ENCODE data around the gene PRKG1. TPM values are rescaled to one million over a fixed set of nuclear protein-coding genes. Genes with fewer than 3 reads are reported as not detected.

PRKG1 gene
- total RNA-seq, 1 experiment from 2014 or later = 0.09 TPM

DNA sequence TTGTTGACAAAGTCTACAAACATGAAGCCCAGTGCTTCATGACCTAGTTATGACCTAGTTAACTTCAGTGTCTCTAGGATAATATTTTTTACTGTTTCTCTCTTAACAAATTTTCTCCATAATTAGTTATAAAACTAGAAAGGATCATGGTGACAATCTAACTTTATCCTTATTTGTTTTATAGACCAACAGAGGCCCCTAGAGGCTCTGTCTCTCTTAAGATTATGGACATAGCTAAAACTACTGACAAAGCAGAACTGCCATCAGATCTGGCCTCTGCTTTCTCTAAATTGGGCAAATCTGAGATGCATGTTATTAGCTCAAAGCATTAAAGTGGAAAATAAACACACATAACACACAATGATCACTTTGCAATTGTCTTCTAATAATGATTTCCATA, 449.2 kb downstream of the PRKG1 start:
- no peak for DNase-seq
- no peak overlapping the region for H3K4me3 Mint-ChIP-seq (ENCODE audit: unreplicated experiment)
- intact Hi-C loops (cut with micrococcal nuclease; ENCODE audit: unreplicated experiment) = no loop called here
- H3K4me1 ChIP-seq = no peaks in the 10 kb centered on the region
- no peak overlapping the region for H3K4me3 ChIP-seq (ENCODE audit: low read depth, low read length)
- H3K27me3 Mint-ChIP-seq (ENCODE audit: insufficient read depth, unreplicated experiment) = peaks cover 4% of the 10 kb centered on the region
- no peaks in the 10 kb centered on the region for H3K36me3 Mint-ChIP-seq (ENCODE audit: insufficient read depth, unreplicated experiment)
- H3K27ac Mint-ChIP-seq (ENCODE audit: unreplicated experiment) = no peak overlapping the region
- TF ChIP-seq, protein P1, sequence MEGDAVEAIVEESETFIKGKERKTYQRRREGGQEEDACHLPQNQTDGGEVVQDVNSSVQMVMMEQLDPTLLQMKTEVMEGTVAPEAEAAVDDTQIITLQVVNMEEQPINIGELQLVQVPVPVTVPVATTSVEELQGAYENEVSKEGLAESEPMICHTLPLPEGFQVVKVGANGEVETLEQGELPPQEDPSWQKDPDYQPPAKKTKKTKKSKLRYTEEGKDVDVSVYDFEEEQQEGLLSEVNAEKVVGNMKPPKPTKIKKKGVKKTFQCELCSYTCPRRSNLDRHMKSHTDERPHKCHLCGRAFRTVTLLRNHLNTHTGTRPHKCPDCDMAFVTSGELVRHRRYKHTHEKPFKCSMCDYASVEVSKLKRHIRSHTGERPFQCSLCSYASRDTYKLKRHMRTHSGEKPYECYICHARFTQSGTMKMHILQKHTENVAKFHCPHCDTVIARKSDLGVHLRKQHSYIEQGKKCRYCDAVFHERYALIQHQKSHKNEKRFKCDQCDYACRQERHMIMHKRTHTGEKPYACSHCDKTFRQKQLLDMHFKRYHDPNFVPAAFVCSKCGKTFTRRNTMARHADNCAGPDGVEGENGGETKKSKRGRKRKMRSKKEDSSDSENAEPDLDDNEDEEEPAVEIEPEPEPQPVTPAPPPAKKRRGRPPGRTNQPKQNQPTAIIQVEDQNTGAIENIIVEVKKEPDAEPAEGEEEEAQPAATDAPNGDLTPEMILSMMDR (IDR thresholded peaks at IDR 0.05; ENCODE audit: insufficient read depth in 1 of 2, low read depth in 1 of 2, low read length in 1 of 2, severe bottlenecking in 1 of 2, unreplicated experiment in 1 of 2) = no peak
- H3K9me3 ChIP-seq = no peaks in the 10 kb centered on the region
- BruUV-seq (replicated peaks) = no TSS peak
- no peaks in the 10 kb centered on the region for H3K36me3 ChIP-seq (ENCODE audit: control insufficient read depth, insufficient read depth, low read length)
- ChIA-PET CTCF (no interaction called here), POLR2A (no interaction called here)
- H3K4me1 Mint-ChIP-seq (ENCODE audit: low read depth, unreplicated experiment) = no peaks in the 10 kb centered on the region
- no peaks in the 10 kb centered on the region for H3K9me3 Mint-ChIP-seq (ENCODE audit: unreplicated experiment)
- H3K27me3 ChIP-seq (replicated peaks; ENCODE audit: control insufficient read depth, insufficient read depth, low read length) = no peaks in the 10 kb centered on the region

DNA sequence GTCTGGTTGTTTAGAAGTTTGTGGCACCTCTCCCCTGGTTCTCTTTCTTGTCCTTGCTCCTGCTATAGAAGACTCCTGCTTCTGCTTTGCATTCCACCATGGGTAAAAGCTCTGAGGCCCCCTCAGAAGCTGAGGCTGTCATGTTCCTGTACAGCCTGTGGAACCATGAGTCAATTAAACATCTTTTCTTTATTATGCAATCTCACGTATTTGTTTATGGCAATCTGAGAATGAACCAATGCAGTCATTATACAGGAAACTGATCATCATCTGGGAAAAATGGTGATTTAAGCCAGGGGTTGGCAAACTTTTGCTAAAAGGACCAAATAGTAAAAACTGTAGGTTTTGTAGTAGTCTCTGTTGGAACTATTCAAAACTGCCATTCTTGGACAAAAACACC, 449.8 kb downstream of the PRKG1 start:
- POLR2A ChIA-PET = no interaction called here
- DNase-seq = no peak
- H3K27me3 Mint-ChIP-seq (ENCODE audit: insufficient read depth, unreplicated experiment) = peaks cover 3% of the 10 kb centered on the region
- no peaks in the 10 kb centered on the region for H3K9me3 Mint-ChIP-seq (ENCODE audit: unreplicated experiment)
- TF ChIP-seq, protein P1 (IDR thresholded peaks at IDR 0.05; ENCODE audit: insufficient read depth in 1 of 2, low read depth in 1 of 2, low read length in 1 of 2, severe bottlenecking in 1 of 2, unreplicated experiment in 1 of 2) = no peak
- BruUV-seq (replicated peaks) = no TSS peak
- no peak overlapping the region for H3K27ac Mint-ChIP-seq (ENCODE audit: unreplicated experiment)
- Histone ChIP-seq H3K4me1 (no peaks in the 10 kb centered on the region), H3K36me3 (ENCODE audit: control insufficient read depth, insufficient read depth, low read length) (no peaks in the 10 kb centered on the region), H3K27me3 (replicated peaks; ENCODE audit: control insufficient read depth, insufficient read depth, low read length) (no peaks in the 10 kb centered on the region), H3K9me3 (no peaks in the 10 kb centered on the region), H3K4me3 (ENCODE audit: low read depth, low read length) (no peak overlapping the region)
- CTCF ChIA-PET = no interaction called here
- intact Hi-C loops (cut with micrococcal nuclease; ENCODE audit: unreplicated experiment) = no loop called here
- H3K4me1 Mint-ChIP-seq (ENCODE audit: low read depth, unreplicated experiment) = no peaks in the 10 kb centered on the region
- H3K4me3 Mint-ChIP-seq (ENCODE audit: unreplicated experiment) = no peak overlapping the region
- H3K36me3 Mint-ChIP-seq (ENCODE audit: insufficient read depth, unreplicated experiment) = no peaks in the 10 kb centered on the region

DNA sequence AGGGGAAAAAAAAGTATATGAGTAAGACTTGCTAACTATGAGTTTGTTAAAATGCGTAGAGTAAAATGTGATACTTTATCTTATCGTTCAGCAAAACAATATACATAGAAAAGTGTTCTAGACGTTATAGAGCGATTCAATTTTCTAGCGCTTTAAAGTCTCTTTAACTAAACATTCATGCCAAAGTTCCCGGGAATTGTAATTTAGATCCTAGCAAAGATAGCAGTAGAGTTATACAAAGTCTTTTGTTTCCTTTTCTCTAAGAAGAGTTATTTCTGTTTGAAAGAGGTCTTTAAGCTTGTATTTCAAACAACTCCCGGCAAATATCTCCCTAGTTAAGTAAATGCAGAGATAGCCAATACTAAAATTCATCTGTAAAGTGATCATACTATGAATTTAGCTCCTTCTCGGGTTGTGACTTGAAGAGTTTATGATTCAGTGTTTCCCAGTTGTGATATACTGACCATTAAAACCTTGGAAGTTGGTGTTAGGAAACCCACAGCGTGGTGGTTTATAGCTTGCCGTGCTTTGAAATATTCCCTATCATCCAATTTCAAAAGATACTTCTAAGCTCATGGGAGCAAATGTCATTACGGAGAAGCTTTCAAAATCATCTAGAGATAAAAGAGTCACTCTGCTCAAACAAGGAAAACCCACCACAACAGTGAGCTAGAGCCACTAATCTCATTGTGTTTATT, 453.4 kb downstream of the PRKG1 start:
- Mint-ChIP-seq H3K9me3 (ENCODE audit: unreplicated experiment) (no peaks in the 10 kb centered on the region), H3K4me1 (ENCODE audit: low read depth, unreplicated experiment) (no peaks in the 10 kb centered on the region), H3K27ac (ENCODE audit: unreplicated experiment) (no peak overlapping the region), H3K4me3 (ENCODE audit: unreplicated experiment) (no peak overlapping the region), H3K36me3 (ENCODE audit: insufficient read depth, unreplicated experiment) (no peaks in the 10 kb centered on the region), H3K27me3 (ENCODE audit: insufficient read depth, unreplicated experiment) (peaks cover 3% of the 10 kb centered on the region)
- ChIA-PET CTCF (no interaction called here), POLR2A (no interaction called here)
- no peaks in the 10 kb centered on the region for H3K9me3 ChIP-seq
- no peaks in the 10 kb centered on the region; the same call in 1 of the 2 replicates for H3K27me3 ChIP-seq (replicated peaks; ENCODE audit: control insufficient read depth, insufficient read depth, low read length)
- intact Hi-C loops (cut with micrococcal nuclease; ENCODE audit: unreplicated experiment) = no loop called here
- no peaks in the 10 kb centered on the region for H3K4me1 ChIP-seq
- H3K36me3 ChIP-seq (ENCODE audit: control insufficient read depth, insufficient read depth, low read length) = no peaks in the 10 kb centered on the region
- TF ChIP-seq, protein P1 (IDR thresholded peaks at IDR 0.05; ENCODE audit: insufficient read depth in 1 of 2, low read depth in 1 of 2, low read length in 1 of 2, severe bottlenecking in 1 of 2, unreplicated experiment in 1 of 2) = no peak
- no peak overlapping the region for H3K4me3 ChIP-seq (ENCODE audit: low read depth, low read length)
- DNase-seq = no peak
- no TSS peak for BruUV-seq (replicated peaks)

All from Caco-2 (cell line).